NCI-H1417 treated with DMSO at 0.1 percent for 48 hours (cell line): ENCODE data around the gene SEC24D.

Experiments
- DNase-seq: peaks from one replicate; lab custom pipeline; 2025; lab: John Stamatoyannopoulos, UW

Gene SEC24D

GRCh38 chr4:118751629-118752323, 84.2 kb downstream of the SEC24D start:
- no peak for DNase-seq

DNA sequence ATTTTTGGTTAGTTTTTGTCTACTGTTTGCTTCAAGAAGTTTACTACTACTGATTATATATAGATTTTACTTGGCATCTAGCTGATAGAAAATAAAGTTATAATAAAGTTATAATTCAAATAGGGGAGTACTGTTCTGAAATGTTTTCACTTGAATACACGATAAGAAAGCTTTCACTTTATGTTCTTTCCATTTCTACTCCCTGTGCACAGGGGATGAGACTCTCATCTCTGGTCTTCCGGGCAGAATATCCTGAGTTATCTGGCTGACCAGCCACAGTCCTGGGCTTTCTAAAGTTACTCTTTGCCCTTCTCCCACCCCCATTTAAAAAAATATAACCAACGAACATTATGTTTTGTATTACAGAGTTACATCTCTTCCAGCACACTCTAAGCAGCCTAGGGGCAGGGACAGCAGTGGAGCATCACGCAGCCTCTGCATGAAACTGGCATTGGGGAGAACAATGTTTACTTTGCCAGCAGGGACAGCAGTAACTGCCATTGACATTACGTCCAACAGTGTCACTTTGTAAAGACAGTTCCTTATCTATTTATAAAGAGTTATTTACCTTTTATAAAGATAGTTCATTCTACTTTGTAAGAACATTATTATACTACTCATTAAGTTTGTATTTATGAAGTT, 86.5 kb downstream of the SEC24D start:
- DNase-seq = peak; percentile 31

DNA sequence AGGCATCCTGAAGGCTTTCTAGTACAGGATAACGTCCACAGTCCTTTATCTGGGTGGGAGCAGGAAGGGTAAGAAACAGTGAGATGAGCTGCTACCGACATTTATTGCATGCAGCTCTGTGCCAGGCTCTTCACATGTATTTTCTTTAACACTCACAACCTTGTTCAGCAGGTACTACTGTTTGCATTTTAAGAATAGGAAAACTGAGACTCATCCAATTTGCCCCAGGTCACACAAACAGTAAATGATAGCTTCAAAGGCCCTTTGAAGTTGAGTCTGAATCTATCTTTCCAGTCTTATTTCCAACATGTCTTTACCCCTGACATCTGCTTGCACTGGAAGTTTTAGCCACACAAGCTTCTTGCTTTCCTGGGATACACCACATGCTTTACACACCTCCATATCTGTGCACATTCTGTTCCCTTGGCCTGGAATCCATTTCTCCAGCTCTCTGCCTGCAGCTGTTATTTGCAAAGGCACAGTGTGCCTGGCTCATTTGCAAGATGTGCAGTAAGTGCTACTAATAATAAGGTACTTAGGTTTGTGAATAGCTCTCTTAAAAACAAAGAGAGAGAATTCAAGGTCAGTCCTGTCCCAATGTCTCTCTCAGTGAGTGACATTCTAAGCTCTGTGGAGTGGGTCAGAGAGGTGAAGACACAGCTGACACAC, 89.5 kb downstream of the SEC24D start:
- no peak for DNase-seq

- DNase-seq = no peak
These were observed 90.6 kb downstream of the SEC24D start for GRCh38 chr4:118745357-118745756.

- no peak for DNase-seq
These were observed 92.1 kb downstream of the SEC24D start for GRCh38 chr4:118743867-118744266.

DNA sequence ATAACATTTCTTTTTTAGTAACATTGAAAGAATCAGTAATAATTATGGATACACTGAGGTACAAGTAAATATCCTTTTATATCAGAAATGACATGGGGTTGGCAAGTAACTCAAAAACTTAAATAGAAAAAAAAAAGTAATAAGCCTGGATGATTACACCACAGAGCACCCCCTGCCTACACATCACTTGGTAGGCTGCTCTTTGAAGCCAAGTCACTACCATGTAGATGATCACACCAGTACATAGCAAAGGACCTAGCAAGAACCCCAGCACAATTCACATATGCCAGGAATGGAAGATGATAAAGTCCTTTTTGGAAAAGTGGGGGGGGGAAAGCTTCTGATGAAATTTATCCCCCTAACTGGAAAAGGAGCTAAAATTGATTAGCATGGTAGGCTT, 93.9 kb downstream of the SEC24D start:
- no peak for DNase-seq

DNA sequence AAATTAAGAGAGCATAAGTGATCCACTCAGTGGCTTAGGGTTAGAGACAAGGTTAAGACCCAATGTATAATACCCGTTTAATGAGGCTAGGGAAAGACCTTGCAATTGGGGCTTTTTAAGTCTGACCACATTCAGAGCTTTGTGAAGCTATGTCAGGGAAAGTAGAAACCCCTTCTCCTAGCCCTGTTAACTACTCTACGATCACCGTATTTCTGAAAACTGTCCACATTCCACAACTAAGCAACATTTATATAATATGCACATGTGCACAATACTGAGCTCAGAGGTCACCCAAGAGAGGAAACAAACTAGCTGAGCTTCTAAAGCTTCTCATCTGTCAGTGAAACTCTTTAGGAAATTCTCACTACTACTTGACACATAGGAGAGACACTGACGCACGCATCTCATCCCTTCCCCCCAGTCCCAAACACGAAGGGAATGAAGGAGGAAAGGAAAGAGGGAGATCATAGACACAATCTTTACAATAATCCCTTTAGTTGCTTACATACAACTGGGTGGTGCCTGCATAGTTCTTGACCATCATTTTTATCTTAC, 94.5 kb downstream of the SEC24D start:
- no peak for DNase-seq

DNA sequence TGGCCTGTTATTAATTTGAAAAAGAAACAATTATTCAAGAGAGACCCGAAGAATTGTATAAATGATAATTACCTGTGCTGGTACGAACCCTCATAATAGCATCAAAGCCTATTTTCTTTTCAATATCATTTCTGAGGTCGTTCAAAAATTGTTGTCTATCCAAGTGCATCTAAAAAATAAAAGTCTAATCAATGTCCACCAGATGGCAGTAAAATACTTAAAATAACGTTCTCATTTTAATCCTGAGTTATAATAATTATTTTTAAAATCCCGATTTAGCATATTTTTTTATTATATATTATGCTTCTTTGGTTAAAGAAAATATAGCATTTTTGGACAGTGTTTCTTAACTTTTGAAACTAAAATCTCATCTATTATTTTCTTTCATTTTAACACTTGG, 95.1 kb downstream of the SEC24D start:
- no peak for DNase-seq

GRCh38 chr4:118739022-118739713, 96.8 kb downstream of the SEC24D start:
- DNase-seq = no peak

DNA sequence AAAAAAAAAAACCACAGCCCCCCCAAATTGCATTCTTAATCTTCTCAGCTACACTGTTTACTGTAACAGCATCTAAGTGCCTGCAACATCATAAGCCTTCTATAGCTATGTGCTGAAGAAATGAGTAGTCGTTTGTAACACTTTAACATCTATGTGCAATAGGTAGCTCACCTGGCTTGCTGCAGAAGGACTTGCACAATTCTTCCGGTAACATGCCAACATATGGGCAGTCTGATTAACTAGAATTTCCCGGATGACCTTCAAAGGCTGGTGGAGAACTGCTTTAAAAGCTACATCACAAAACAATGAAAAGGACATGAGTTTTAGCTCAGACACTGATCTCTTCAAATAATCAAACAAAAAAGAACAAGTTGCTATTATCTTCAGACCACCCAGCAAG, 97.8 kb downstream of the SEC24D start:
- no peak for DNase-seq

DNA sequence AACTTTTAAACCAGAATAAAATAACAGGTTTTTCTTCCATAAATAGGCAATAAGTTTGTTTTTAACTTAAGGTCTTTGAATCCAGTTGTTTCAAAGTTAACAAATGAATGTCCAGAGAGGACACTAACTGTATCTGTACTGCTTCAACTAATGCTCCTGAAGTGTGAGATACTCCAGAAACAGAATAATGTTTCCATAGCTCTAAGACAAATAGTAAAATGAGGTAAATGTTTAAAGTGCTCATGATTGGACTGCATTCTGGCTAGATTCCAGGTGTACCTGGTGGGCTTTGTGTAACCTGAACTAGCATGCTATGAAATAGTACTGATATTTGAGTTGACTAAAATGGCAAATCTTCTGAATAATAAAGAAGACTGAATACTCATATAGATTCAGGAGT, 99.0 kb downstream of the SEC24D start:
- no peak for DNase-seq

DNA sequence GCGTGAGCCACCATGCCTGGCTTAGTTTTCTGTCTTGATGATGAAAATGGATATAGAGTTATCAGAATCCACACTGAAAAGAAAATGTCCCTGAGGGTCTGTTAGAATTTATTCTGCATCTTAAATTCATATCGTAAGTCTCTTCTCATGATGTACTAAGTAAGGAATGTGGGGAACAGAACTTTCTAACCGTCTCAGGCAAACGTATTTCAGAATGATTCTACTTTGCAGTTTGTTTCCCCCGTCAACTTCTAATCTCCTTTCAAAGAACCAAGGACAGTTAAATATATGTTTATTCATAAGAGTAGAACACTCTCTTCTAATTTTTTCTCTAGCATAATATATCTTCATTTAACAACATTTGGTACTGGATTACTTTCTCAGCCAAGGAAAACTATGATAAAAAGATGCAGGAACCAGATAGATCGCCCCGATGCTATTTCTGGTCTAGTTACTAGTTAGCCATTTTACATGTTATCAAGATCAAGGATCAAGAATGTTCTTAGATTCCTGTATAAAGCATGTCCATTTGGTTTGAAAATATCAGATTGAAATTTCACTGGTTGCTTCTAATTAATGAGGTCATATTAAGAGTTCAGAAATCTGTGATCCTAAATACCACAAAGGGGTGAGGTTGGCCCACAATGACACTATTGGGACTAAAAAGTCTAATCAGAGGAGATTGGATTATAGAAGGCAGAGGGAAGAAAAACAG, 101.3 kb downstream of the SEC24D start:
- DNase-seq = no peak

DNA sequence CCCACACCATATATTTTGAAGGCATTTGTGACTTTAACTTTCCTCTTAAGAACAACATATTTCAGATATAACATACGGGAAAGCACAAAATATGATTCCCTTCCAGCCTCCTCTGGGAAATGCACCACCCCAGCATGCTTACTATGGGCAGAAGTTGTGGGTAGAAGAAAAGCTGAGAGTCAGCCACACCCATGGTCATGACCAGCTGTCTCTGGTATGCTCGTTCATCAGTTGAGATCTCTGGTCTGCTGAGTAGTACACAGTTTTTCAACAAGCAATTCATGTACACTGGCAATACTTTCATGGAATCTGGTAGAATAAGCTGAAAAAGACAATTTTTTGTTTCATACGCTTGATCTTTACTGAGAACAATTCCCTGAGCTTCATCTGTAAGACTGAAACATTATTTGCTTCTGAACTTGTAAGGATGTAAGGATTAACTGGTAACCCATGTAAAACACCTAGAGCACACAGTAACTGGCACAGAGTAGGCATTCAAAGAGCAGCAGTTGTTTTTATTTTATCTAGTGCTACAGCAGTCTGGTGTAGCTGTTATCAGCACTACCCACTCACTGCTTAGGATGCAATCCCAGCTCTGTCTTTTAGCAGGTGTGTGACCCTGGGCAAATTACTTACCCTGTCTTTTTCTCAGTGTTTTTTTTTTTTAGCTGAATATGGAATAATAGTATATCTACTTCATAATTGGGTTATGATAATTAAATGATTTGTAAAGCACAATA, 103.2 kb downstream of the SEC24D start:
- DNase-seq = no peak

- no peak for DNase-seq
These were observed 105.2 kb downstream of the SEC24D start for GRCh38 chr4:118730683-118731082.

DNA sequence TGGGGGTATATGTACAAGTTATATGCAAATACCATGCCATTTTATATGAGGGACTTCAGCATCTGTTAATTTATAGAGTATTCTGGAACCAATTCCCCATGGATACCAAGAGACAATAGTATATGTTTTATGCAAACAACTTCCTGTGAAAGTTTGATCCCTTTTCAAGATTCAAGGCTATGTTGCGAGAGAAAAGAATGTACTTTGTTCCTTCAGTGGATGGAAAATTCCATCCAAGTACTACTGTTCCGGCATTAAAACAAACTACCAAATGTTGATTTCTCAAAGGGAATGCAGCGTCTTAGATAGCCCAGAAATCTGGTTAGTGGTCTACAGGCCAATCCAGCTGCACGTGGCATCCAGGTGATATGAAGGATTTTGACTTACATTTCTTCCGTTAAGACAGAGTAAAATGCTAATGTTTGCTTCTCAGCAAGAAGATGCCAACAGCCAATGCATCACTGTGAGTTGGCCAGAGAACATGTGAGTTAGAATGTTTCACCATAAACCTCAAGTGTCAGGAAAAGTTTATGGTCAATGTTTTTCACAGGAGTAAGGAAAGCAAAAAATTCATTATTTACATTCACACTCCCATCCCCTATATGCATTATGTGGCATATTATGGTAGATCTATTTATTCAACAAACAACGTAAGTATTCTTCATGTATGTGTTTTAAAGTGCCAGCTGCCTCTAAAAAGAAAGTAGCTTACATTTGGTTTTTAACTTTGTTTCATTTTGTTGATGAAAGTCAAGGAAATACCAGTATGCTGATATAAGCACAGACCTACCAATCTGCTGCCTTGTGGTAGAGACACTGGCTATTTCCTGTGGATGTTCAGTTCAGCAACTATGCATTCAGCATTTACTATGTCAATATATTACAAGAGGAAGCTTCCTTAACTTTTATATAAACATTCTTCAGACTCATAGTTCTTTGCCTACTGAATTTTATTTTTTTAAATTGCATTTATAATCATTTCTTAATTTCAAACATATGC, 106.3 kb downstream of the SEC24D start:
- no peak for DNase-seq

- no peak for DNase-seq
These were observed 108.6 kb downstream of the SEC24D start for GRCh38 chr4:118727360-118727759.

GRCh38 chr4:118723369-118723768, 112.6 kb downstream of the SEC24D start:
- no peak for DNase-seq

DNA sequence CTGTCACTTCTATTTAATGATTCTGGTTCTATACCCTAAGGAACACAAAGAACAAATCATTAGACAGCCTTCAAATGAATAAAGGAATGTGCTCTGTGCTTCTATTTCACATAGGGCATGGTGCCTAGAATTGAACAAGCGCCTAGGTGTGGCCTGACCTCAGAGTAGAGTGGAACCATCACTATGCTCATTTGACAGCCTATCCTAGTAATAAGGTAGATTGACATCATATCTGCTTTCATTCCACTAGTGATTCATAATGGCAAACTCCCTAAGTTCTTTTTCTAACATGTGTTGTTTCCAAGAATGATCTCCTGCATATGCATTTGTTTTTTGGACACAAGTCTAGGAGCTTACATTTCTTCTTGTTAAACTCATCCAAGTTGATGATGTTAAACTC, 114.2 kb downstream of the SEC24D start:
- no peak for DNase-seq

DNA sequence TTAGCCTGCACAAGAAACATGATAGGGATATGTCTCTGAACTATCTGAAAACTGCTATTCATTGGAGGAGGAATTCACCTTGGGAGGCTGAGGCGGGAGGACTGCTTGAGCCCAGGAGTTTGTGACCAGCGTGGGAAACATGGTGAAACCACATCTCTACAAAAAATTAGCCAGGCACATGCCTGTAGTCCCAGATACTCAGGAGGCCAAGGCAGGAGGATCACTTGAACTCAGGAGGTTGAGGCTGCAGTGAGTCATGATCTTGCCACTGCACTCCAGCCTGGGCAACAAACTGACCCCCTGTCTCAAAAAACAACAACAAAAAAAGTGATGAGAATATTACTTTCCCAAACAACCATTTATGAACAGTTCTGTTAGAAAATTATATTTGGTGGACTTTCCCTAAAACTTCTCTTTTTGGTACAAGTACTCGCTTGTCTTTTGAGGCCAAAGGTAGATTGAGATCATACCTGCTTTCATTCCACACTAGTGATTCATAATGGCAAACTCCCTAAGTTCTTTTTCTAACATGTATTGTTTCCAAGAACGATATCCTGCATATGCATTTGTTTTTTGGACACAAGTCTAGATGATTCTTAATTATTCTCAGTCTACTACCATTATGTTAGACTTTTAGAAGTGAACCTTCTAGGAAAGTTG, 117.3 kb downstream of the SEC24D start:
- DNase-seq = no peak
